Stimulated activated CD8-positive, alpha-beta memory T cell treated with anti-CD3 and anti-CD28 coated beads, Interleukin-12 subunit alpha, Interleukin-12 subunit beta, amount 100 ng/mL, for 4 hours (primary cell): ENCODE data around the gene TKTL1.
A peak's percentile ranks its signal among the peaks of the same experiment; 100 is the strongest.

Experiments used
- DNase-seq: peaks from one replicate; pipeline ENCODE4 v3.0.0-alpha.2; 2020; ENCODE audit warnings: low read depth

TKTL1 gene

GRCh38 chrX:154362085-154362742 is 66.6 kb downstream of the TKTL1 start:
- DNase-seq: no peak

DNA sequence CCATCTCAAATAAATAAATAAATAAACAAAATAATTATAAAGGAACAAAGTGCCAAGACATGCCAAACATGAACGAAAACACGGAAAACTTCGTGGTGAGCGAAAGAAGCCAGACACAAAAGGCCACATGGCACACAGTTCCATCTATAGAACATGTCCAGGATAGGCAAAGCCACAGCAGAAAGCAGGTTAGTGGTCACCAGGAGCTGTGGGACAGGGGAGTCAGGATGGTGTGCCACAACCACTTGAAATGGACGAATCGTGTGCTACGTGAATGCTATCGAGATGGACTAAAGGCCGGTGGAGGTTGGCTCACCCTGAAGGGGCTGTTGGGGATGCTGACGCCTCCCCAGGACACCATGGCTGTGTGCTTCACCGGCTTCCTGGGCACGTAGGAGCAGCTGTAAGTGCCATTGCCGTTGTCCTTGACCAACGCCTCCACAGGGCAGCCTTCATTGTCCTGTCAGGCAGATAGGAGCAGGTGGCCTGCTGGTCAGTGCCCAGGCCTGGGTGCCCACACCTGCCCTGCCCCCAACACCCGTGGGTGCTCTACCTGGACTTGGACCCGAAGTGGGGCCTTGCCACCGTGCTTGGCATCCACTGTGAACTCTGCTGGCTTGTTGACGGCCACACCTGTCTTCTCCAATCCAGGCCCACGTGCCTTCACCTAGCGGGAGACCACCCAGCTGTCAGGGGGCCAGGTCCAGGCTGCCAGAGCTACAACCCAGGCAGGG is 68.3 kb downstream of the TKTL1 start:
- DNase-seq: no peak

DNA sequence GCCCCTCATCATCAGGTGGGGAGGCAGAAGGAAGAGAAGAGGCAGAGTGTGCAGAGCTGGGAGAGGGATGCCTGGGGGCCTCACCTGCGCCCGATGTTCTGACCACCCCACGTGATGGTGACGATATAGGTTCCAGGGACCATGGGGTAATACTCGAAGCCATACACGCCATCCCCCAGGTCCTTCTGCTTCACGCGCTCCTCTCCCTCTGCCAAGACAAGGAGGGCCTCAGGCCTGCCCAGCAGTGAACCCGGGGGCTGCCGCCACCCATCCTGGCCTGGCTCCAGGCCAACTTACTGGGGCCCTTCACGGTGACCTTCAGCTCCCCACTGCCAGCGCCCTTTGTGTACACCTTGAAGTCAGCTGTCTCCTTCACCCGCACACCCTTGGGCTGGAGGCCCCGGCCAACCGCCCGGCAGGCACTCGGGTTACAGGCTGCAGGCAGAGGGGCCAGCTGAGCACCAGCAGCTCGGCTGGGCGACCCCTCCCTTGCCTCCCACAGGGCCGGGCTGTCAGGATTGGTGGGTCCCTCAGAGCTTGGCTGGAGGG is 69.5 kb downstream of the TKTL1 start:
- DNase-seq: no peak

DNA sequence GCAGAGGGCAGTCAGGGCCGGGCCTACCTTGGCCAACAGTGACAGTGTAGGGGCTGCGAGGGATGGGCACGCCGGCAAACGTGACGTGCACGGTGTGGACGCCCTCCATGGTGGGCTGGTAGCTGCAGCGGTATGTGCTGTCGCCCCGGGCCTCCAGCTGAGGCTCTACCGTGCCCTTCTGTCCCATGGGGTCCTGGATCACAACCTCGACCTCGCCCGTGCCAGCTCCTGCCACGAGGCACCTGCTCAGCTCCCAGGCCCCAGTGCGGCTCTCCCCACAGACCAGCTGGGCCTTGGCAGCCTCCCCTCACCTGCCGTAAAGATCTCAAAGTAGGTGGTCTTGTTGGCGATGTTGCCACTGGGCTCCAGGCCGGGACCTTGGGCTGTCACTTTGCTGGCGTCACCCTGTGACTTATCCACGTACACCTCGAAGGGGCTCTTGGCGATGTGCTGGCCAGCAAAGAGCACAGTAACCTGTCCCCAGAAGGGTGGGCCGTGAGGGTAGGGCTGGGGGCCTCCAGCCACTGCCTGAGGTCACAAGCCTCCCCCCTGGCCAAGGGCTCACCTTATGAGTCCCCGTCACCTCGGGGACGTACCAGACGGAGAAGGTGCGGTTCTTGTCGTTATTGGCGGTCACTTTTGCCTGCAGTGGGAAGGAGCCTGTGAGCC is 70.5 kb downstream of the TKTL1 start:
- no peak for DNase-seq

- DNase-seq: no peak
Observed at GRCh38 chrX:154366666-154367055, 71.1 kb downstream of the TKTL1 start.

- DNase-seq: no peak
Observed at GRCh38 chrX:154367474-154368308, 72.1 kb downstream of the TKTL1 start.

DNA sequence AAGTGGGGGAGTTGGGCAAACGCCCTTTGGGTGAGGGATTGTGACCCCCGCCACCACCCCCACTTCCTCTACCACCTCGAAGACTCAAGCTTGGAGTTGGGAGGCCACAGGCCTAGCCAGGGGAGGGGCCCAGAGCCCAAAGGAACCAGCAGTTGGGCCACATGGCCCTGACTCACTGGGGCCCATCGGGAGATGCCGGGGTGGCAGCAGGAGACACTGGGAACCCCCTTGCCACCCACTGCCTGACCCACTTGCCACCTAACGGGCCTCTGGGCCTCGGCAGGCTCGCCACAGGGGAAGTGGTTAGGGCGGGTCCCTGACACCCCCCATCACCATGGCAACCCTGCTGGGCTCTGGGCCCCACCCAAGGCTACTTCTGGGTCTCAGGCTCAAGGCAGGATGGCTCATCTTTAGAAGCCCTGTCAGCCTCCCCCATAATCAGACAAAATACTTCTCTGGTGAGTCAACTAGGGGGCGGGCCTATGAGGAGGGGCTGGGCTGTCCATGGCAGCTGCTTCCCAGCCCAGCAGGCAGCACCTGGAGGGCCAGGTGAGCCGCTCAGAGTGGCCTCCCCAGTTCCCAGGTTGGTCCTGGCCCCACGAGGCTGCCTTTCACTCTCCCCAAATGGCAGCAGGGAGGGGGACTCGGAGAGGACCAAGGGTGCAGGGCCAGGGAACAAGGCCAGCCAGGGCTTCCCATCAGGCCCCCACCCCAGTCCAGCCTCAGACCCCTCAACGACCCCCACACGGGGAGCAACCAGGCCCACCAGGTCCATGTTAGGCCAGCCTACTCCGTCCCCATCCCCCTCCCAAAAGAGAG is 73.2 kb downstream of the TKTL1 start:
- DNase-seq: peak; percentile 92

DNA sequence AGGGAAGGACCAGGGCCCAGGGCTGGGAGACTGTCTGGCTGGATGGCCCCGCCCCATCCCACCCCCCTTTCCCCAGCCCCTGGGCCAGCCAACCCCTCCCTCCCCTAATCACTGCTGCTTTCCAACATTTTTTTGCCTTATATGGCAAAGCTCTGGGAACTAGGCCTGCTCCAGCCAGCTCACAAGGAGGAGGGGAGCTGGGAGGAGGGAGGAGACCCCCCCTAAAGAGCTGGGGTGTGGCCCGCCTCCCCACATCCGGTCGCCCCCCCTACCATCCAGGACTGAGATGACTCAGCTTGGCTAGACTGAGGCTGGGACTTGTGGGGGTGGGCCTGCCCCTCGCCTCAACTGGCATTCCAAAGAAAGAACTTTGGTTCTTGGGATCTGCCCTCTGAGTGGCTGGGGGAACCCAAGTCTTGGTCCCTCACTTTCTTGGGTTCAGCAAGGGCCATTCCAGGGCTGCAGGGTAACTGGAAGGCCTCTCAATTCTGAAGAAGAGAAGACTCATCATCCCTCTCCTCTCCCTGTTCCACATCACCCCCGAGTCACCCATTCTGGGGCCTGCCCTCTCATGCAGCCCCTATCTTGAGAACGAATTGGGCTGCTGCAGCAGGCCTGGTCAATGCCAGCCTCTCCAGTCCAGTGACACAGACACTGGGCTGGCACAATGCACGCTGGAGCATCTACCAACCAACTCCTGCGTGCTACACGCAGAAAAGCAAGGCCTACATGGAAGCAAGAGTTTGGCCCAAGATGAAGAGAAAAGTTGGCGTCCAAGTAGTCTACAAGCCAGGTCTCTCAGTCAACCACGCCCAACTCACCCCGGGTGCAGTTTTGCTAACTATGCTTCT is 74.1 kb downstream of the TKTL1 start:
- DNase-seq: peak; percentile 61

- DNase-seq: no peak
Observed at GRCh38 chrX:154370300-154371016, 74.9 kb downstream of the TKTL1 start.

DNA sequence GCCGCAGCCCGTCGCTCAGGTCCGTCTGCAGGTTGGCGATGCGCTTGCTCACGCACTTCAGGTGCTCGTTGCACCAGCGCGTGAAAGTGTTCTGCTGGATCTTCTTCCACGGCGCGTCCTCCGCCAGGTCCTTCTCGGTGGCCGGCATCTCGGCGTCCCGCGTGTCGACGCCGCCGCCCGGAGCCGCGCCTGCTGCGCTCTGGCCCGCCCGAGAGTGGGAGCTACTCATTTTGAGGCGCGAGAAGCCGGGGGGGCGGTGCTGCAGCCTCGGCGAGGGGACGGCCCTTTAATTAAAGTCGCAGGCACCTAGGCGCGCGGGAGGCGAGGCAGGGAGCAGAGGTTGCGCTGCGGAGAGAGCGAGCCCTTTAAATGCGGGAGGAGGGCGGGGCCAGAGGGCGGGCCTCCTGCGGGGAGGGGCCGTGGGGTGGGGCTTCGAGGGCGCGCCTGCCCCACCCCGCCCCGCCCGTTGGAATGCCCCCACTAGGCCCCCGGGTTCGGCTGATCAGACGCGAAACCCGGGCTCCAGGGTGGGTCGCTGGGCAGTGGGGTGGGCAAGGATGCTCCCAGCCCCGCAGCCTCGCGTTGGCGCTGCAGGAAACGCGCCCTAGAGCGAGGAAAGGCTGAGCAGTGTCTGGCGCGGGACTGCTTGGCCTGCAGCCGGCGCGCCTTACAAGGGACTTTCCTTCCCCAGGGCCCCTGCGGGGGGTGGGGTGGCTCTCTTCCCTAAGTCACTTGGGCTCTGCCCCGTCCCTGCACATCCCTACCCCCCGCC is 75.6 kb downstream of the TKTL1 start:
- peak; percentile 80 for DNase-seq

- DNase-seq: no peak
Observed at GRCh38 chrX:154371789-154372300, 76.2 kb downstream of the TKTL1 start.

- DNase-seq: no peak
Observed at GRCh38 chrX:154372612-154373022, 77.0 kb downstream of the TKTL1 start.

DNA sequence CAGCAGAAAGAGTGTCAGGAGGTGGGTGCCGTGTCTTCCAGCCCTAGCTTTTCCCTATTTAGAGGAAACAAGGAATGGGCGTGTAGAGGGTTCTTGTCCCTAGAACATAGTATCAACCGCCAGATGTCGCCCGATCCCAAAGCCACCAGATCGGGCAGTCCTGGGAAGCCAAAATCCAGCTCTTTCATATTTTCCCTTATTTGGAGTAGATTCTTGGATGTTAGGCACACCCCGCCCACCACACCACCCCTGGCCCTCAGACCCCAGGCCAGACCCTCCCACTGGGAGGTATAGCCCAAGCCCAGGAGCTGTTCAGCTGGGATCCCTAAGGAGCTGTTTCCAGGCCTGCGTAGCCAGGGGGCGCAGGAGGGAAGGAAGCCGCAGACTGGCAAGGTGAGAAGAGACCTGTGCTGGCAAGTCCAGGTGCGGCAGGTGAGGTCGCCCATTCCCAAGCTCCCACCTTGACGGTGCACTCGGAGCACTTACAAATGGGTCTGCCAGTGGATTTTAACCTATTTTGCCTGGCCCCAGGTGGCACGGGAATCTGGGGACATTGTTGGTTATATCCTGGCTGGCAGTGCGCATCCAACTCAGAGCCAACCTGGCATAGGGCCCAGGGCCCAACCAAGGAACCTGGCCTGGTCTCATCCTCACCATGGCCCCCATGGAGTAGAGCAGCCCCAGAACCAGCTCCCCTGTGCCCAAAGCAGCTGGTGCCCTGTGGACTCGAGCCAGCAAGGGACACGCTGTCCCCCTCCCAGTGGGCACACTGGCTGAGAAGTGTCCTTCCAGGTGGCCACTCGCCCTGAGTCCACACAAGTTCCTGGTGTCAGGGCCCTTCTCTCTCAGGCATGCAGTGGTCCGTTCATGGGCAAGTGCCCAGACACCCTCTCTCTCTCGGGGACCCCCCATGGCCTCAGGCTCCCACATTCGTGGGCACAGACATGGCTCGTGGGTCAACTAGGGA is 78.0 kb downstream of the TKTL1 start:
- no peak for DNase-seq

- peak; percentile 33 for DNase-seq
Observed at GRCh38 chrX:154374313-154375155, 78.9 kb downstream of the TKTL1 start, which contains the start of gene FLNA. FLNA (minus strand) TSS chrX:154374634; CDS start chrX:154371245, 3,389 bp downstream.

- DNase-seq: no peak
Observed at GRCh38 chrX:154375156-154375504, 79.5 kb downstream of the TKTL1 start.

GRCh38 chrX:154376774-154377173 is 81.2 kb downstream of the TKTL1 start:
- DNase-seq: no peak
